Esophagus squamous epithelium (tissue), 4 donors: Measurements from ENCODE around the gene KLHDC3.
A peak's percentile ranks its signal among the peaks of the same experiment; 100 is the strongest.

Source experiments
- CTCF ChIP-seq, 6 experiments: fragments of 450-650 bp in 4 of 6; fragments of 200-600 bp in 2 of 6; sonication (generic) in 2 of 6; IDR thresholded peaks; one replicate each; pipeline ENCODE4 v1.5.1; 2016 to 2019; ENCODE audit warnings: antibody characterized with exemption in 6 of 6, mild to moderate bottlenecking in 4 of 6, moderate library complexity in 4 of 6
- POLR2A ChIP-seq, 4 donors: fragments of 450-650 bp; IDR thresholded peaks; one replicate each; pipeline ENCODE4 v1.6.1; 2017; ENCODE audit warnings: antibody characterized with exemption in 4 of 4, mild to moderate bottlenecking in 4 of 4, moderate library complexity in 3 of 4

GRCh38 chr6:42979523-42980177, 34.4 kb upstream of the KLHDC3 start:
- TF ChIP-seq CTCF (IDR thresholded peaks at IDR 0.05) (peak in 2 of 6 experiments; percentile 9 to 29), POLR2A (IDR thresholded peaks at IDR 0.05) (no peak)
